B cell (primary cell): ENCODE results near the gene MRPL36. TPM values are rescaled to one million over a fixed set of nuclear protein-coding genes. Genes with fewer than 3 reads are reported as not detected.

Experiments used
- ATAC-seq: fragments of 200-7000 bp; cut with Tn5 transposase; one replicate; pipeline ENCODE4 v1.10.0; 2021; ENCODE audit warnings: low read depth, mild to moderate bottlenecking, moderate number of reproducible peaks, moderate library complexity
- CTCF ChIA-PET: fragments of 350-600 bp; sonication (Branson Sonifier 250); formaldehyde crosslinking; loops from one replicate; lab custom pipeline; 2021; ENCODE audit warnings: antibody characterized with exemption, inconsistent platforms; lab: Charles Lee
- POLR2A ChIA-PET: fragments of 350-600 bp; sonication (Branson Sonifier 250); formaldehyde crosslinking; loops from one replicate; lab custom pipeline; 2021; ENCODE audit warnings: antibody characterized with exemption; lab: Charles Lee
- DNase-seq: peaks from one replicate; pipeline ENCODE4 v3.0.0; 2013
- H2AFZ ChIP-seq: 2 replicates; pipeline ENCODE4 v1.6.1; 2012; ENCODE audit warnings: mild to moderate bottlenecking, low read depth, low read length; ENCODE audit not compliant: insufficient read depth, poor library complexity, severe bottlenecking
- H3K27ac ChIP-seq, 2 donors: 1 replicate in 1 of 2; 2 replicates in 1 of 2; pipeline ENCODE4 v1.5.1; 2012 to 2013; ENCODE audit warnings: low read length in 2 of 2, mild to moderate bottlenecking in 2 of 2, moderate library complexity in 1 of 2
- H3K27me3 ChIP-seq, 4 experiments: fragments of 200-600 bp in 1 of 4; sonication (generic) in 1 of 4; replicated peaks in 1 of 4; 1 replicate in 2 of 4; 2 replicates in 2 of 4; pipeline versions ENCODE4 v1.6.1 to v1.7.0; 2013 to 2016; ENCODE audit warnings: low read length in 3 of 4, mild to moderate bottlenecking in 2 of 4, mixed read lengths in 1 of 4, moderate library complexity in 1 of 4; ENCODE audit not compliant: insufficient read depth in 4 of 4, control insufficient read depth in 3 of 4; ENCODE audit errors: control extremely low read depth in 1 of 4
- H3K36me3 ChIP-seq, 2 experiments: replicated peaks in 1 of 2; 1 replicate in 1 of 2; 2 replicates in 1 of 2; pipeline versions ENCODE4 v1.6.1 to v1.7.1; 2013; ENCODE audit warnings: low read length in 1 of 2; ENCODE audit not compliant: insufficient read depth in 2 of 2, control insufficient read depth in 1 of 2; ENCODE audit errors: control extremely low read depth in 1 of 2, extremely low read depth in 1 of 2
- H3K4me1 ChIP-seq, 2 donors: fragments of 200-600 bp in 1 of 2; sonication (generic) in 1 of 2; 1 replicate in 1 of 2; 2 replicates in 1 of 2; pipeline versions ENCODE4 v1.5.1 to v1.6.1; 2013 to 2017; ENCODE audit warnings: low read length in 2 of 2; ENCODE audit not compliant: control insufficient read depth in 2 of 2, insufficient read depth in 2 of 2
- H3K4me2 ChIP-seq: replicated peaks from 2 replicates; pipeline ENCODE3; 2012; ENCODE audit warnings: mild to moderate bottlenecking, low read depth, low read length; ENCODE audit not compliant: poor library complexity, severe bottlenecking
- H3K4me3 ChIP-seq, 5 experiments: fragments of 200-600 bp in 1 of 5; sonication (generic) in 1 of 5; 1 replicate in 3 of 5; 2 replicates in 2 of 5; pipeline versions ENCODE4 v1.5.1 to v1.7.0; 2011 to 2016; ENCODE audit warnings: low read length in 4 of 5, mild to moderate bottlenecking in 4 of 5, low read depth in 2 of 5, control low read depth in 1 of 5, moderate library complexity in 1 of 5; ENCODE audit not compliant: insufficient read depth in 1 of 5; ENCODE audit errors: control extremely low read depth in 1 of 5, extremely low read depth in 1 of 5
- H3K79me2 ChIP-seq: fragments of 200-600 bp; sonication (generic); one replicate; pipeline ENCODE4 v1.6.0; 2016; ENCODE audit warnings: low read length; ENCODE audit not compliant: control insufficient read depth, insufficient read depth
- H3K9ac ChIP-seq: fragments of 200-600 bp; sonication (generic); 2 replicates; pipeline ENCODE4 v1.6.1; 2017; ENCODE audit warnings: mild to moderate bottlenecking, low read length, moderate library complexity
- H3K9me3 ChIP-seq, 3 donors: one replicate each; pipeline versions ENCODE4 v1.6.1 to v1.7.1; 2013; ENCODE audit warnings: low read length in 2 of 3; ENCODE audit not compliant: control insufficient read depth in 2 of 3, insufficient read depth in 1 of 3; ENCODE audit errors: control extremely low read depth in 1 of 3
- H4K20me1 ChIP-seq: 2 replicates; pipeline ENCODE4 v1.6.0; 2012; ENCODE audit warnings: mild to moderate bottlenecking, low read length; ENCODE audit not compliant: insufficient read depth, control insufficient read depth, poor library complexity, severe bottlenecking
- H3K27ac Mint-ChIP-seq: one replicate; pipeline ENCODE4 v1.8.0; 2021; ENCODE audit warnings: mixed read lengths
- H3K27me3 Mint-ChIP-seq: one replicate; pipeline ENCODE4 v1.8.0; 2021; ENCODE audit warnings: mixed read lengths
- H3K4me1 Mint-ChIP-seq: one replicate; pipeline ENCODE4 v1.8.0; 2021; ENCODE audit warnings: mixed read lengths
- H3K4me3 Mint-ChIP-seq: one replicate; pipeline ENCODE4 v1.8.0; 2021; ENCODE audit warnings: mixed read lengths
- H3K9me3 Mint-ChIP-seq: one replicate; pipeline ENCODE4 v1.8.0; 2022; ENCODE audit warnings: mixed read lengths; ENCODE audit not compliant: insufficient read depth
- EZH2 ChIP-seq: IDR thresholded peaks from 2 replicates; pipeline ENCODE4 v1.6.1; 2012; ENCODE audit warnings: borderline replicate concordance, low read depth, mild to moderate bottlenecking, moderate library complexity, low read length; ENCODE audit not compliant: insufficient read depth, poor library complexity, severe bottlenecking
- WGBS: methylation state at CpG from one replicate; pipeline ENCODE4 v1.1.5; 2013; ENCODE audit warnings: missing lambda C conversion rate; ENCODE audit not compliant: insufficient coverage; 5-methylcytosine and 5-hydroxymethylcytosine counted together
- intact Hi-C: fragments of 100-400 bp; cut with micrococcal nuclease; formaldehyde crosslinking; loops from one replicate; pipeline ENCODE4 v1.10.0; 2022
- polyA plus RNA-seq: library from polyadenylated mRNA; depleted of rRNA; stranded (reverse); fragments of >200 nt; gene quantifications from 2 replicates; pipeline ENCODE4 v1.2.3, GENCODE V29; 2012
- total RNA-seq, 2 donors: library from RNA; stranded (reverse); fragments of 120-200 nt in 1 of 2; gene quantifications; 1 replicate in 1 of 2; 2 replicates in 1 of 2; pipeline versions ENCODE4 v1.2.3 to v1.2.4, GENCODE V29; 2013 to 2022
- TF ChIP-seq, protein P1 (sequence below): fragments of 200-600 bp; IDR thresholded peaks from one replicate; pipeline ENCODE4 v1.8.0; 2022; ENCODE audit warnings: antibody characterized with exemption, mild to moderate bottlenecking

The MRPL36 gene
- total and polyA plus RNA-seq, 2 donors (not counting 1 experiment from before 2014, with no cell fraction given): 12.5 to 25.0 TPM

DNA sequence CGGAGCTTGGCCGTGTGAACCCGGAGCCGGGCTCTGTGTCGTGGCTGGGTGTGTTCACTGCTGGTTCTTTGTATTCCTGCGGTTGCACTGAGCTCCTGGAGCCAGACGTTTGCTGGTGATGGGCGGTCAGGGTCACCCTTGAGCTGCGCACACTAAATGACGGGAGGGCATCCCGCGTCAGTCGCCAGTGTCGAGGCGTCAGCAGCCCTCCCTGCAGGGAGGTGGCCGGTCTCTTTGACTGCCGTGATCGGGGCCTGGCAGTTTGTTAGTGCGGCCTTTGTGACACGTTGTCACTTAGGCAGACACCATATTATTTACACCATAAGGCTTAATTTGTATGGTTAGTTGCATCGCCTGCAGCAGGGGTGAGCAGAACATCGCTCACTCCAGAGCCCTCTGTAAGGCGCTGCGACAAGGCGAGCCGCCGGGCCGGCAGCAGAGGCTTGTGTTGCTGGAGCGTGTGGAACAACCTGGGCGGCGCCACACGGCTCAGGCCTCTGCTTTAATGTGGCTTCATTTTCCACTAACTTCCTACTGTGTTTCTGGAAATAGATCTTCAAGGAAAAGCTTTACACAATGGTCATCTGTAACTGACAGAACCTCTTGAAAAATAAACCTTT, 9.9 kb upstream of the MRPL36 start:
- Mint-ChIP-seq H3K9me3 (no peaks in the 10 kb centered on the region), H3K4me3 (no peak overlapping the region), H3K4me1 (peaks cover 2% of the 10 kb centered on the region), H3K27ac (no peak overlapping the region), H3K27me3 (no peaks in the 10 kb centered on the region)
- H2AFZ ChIP-seq: no peak overlapping the region
- no peaks in the 10 kb centered on the region for H3K27me3 ChIP-seq
- POLR2A ChIA-PET: no interaction called here
- H3K4me2 ChIP-seq: no peak overlapping the region
- no peak overlapping the region for H3K27ac ChIP-seq
- intact Hi-C loops: no loop called here
- ATAC-seq (no peak), DNase-seq (no peak)
- no peaks in the 10 kb centered on the region for H3K9me3 ChIP-seq
- 95% methylated on average over 25 of the region's 32 CpGs for WGBS
- H3K36me3 ChIP-seq: peaks cover 0 to 84% of the 10 kb centered on the region in 2 experiments
- no peaks in the 10 kb centered on the region for H3K4me1 ChIP-seq
- H3K9ac ChIP-seq: no peak overlapping the region
- CTCF ChIA-PET: no interaction called here
- peaks cover 65% of the 10 kb centered on the region for H3K79me2 ChIP-seq
- peaks cover 61% of the 10 kb centered on the region for H4K20me1 ChIP-seq
- no peak overlapping the region for H3K4me3 ChIP-seq
- TF ChIP-seq, protein P1, sequence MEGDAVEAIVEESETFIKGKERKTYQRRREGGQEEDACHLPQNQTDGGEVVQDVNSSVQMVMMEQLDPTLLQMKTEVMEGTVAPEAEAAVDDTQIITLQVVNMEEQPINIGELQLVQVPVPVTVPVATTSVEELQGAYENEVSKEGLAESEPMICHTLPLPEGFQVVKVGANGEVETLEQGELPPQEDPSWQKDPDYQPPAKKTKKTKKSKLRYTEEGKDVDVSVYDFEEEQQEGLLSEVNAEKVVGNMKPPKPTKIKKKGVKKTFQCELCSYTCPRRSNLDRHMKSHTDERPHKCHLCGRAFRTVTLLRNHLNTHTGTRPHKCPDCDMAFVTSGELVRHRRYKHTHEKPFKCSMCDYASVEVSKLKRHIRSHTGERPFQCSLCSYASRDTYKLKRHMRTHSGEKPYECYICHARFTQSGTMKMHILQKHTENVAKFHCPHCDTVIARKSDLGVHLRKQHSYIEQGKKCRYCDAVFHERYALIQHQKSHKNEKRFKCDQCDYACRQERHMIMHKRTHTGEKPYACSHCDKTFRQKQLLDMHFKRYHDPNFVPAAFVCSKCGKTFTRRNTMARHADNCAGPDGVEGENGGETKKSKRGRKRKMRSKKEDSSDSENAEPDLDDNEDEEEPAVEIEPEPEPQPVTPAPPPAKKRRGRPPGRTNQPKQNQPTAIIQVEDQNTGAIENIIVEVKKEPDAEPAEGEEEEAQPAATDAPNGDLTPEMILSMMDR: no peak
- TF ChIP-seq EZH2: no peak

DNA sequence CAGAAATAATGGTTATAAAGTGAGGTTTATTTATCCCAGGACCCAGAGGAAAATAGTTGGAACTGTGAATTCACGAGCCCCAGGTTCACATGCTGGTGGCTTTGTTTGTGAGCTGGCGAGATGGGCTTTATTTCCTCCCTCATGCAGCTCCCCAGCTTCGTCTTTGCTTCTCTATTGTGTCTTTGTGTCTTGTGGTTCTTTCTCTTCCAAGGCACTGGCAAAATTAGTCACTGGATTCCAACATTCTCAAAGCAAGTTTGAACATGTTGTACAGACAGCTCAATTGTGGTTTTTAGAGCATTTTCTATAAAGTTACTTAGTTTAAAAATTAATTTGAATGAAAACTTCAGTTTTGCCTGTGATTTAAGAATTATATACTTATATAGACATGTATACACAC, 8.8 kb upstream of the MRPL36 start:
- H3K27ac Mint-ChIP-seq: no peak overlapping the region
- H3K9ac ChIP-seq: no peak overlapping the region
- no peak for TF ChIP-seq EZH2

More for the DNA sequence above, 8.8 kb upstream of the MRPL36 start:
- no peak overlapping the region for H3K4me3 Mint-ChIP-seq
- H3K27ac ChIP-seq: no peak overlapping the region
- H3K4me3 ChIP-seq: no peak overlapping the region
- POLR2A ChIA-PET: no interaction called here
- H3K36me3 ChIP-seq: peaks cover 1 to 84% of the 10 kb centered on the region in 2 experiments
- H3K9me3 Mint-ChIP-seq: no peaks in the 10 kb centered on the region
- H3K79me2 ChIP-seq: peaks cover 76% of the 10 kb centered on the region
- H3K9me3 ChIP-seq: no peaks in the 10 kb centered on the region
- H3K4me2 ChIP-seq: no peak overlapping the region
- CTCF ChIA-PET: no interaction called here
- H3K4me1 ChIP-seq: no peaks in the 10 kb centered on the region
- DNase-seq: no peak
- H3K27me3 Mint-ChIP-seq: no peaks in the 10 kb centered on the region
- WGBS: no CpG with 5 or more reads among the region's 3 CpGs
- no peak overlapping the region for H2AFZ ChIP-seq
- H3K27me3 ChIP-seq: no peaks in the 10 kb centered on the region
- H4K20me1 ChIP-seq: peaks cover 65% of the 10 kb centered on the region
- intact Hi-C loops: no loop called here
- ATAC-seq: no peak
- H3K4me1 Mint-ChIP-seq: peaks cover 10% of the 10 kb centered on the region
